ENCODE results near the gene ADAMTS14.

DNA sequence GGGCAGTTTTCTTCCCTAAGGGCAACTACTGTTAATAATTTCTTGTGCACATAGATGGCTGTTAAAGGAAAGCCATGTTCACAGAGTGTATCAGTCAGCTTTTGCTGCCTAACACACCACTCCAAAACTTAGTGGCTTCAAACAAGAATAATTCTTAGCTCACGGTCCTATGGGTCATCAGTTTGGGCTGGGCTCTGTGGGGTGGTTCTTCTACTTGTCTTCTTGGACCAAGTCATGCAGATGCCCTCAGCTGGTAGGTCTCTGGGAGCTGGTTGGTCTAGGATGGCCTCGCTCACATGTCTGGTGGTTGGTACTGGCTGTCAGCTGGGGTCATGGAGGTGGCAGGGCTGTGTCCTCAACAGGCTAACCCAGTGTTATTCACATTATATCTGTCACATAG, 73.2 kb downstream of the ADAMTS14 start:
- TF ChIP-seq, protein P1, sequence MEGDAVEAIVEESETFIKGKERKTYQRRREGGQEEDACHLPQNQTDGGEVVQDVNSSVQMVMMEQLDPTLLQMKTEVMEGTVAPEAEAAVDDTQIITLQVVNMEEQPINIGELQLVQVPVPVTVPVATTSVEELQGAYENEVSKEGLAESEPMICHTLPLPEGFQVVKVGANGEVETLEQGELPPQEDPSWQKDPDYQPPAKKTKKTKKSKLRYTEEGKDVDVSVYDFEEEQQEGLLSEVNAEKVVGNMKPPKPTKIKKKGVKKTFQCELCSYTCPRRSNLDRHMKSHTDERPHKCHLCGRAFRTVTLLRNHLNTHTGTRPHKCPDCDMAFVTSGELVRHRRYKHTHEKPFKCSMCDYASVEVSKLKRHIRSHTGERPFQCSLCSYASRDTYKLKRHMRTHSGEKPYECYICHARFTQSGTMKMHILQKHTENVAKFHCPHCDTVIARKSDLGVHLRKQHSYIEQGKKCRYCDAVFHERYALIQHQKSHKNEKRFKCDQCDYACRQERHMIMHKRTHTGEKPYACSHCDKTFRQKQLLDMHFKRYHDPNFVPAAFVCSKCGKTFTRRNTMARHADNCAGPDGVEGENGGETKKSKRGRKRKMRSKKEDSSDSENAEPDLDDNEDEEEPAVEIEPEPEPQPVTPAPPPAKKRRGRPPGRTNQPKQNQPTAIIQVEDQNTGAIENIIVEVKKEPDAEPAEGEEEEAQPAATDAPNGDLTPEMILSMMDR (IDR thresholded peaks at IDR 0.05) = no peak
- TF ChIP-seq POLR2A (IDR thresholded peaks at IDR 0.05) (no peak), POLR2AphosphoS5 (IDR thresholded peaks at IDR 0.05) (no peak), EP300 (IDR thresholded peaks at IDR 0.05) (no peak)
